ENCODE measurements around the gene VOPP1.

Gene VOPP1

GRCh38 chr7:55555160-55555559, 17.1 kb downstream of the VOPP1 start:
- Histone ChIP-seq H3K9me3 (ENCODE audit: severe bottlenecking) (no peaks in the 10 kb centered on the region), H3K27me3 (ENCODE audit: insufficient read depth, low read depth, severe bottlenecking) (no peaks in the 10 kb centered on the region), H3K27ac (no peak overlapping the region), H3K4me3 (ENCODE audit: low read depth, low read length) (no peak overlapping the region), H3K36me3 (peaks cover 8% of the 10 kb centered on the region; the same call in 1 of the 2 replicates)
- no peak for DNase-seq
- TF ChIP-seq CTCF (IDR thresholded peaks at IDR 0.05; ENCODE audit: low read depth, low read length), result no peak

GRCh38 chr7:55554038-55554437, 18.3 kb downstream of the VOPP1 start:
- Histone ChIP-seq H3K27ac (no peak overlapping the region), H3K36me3 (peaks cover 8% of the 10 kb centered on the region; the same call in 1 of the 2 replicates), H3K9me3 (ENCODE audit: severe bottlenecking) (no peaks in the 10 kb centered on the region), H3K4me3 (ENCODE audit: low read depth, low read length) (no peak overlapping the region), H3K27me3 (ENCODE audit: insufficient read depth, low read depth, severe bottlenecking) (no peaks in the 10 kb centered on the region)
- no peak for TF ChIP-seq CTCF (IDR thresholded peaks at IDR 0.05; ENCODE audit: low read depth, low read length)
- DNase-seq, result no peak

GRCh38 chr7:55553024-55553345, 19.3 kb downstream of the VOPP1 start:
- Histone ChIP-seq H3K27ac (no peak overlapping the region), H3K27me3 (ENCODE audit: insufficient read depth, low read depth, severe bottlenecking) (no peaks in the 10 kb centered on the region), H3K36me3 (peaks cover 8% of the 10 kb centered on the region; the same call in 1 of the 2 replicates), H3K9me3 (ENCODE audit: severe bottlenecking) (no peaks in the 10 kb centered on the region), H3K4me3 (ENCODE audit: low read depth, low read length) (no peak overlapping the region)
- TF ChIP-seq CTCF (IDR thresholded peaks at IDR 0.05; ENCODE audit: low read depth, low read length), result no peak
- no peak for DNase-seq

GRCh38 chr7:55552320-55553023, 19.8 kb downstream of the VOPP1 start:
- peaks cover 8% of the 10 kb centered on the region; the same call in 1 of the 2 replicates for H3K36me3 ChIP-seq
- H3K27ac ChIP-seq, result no peak overlapping the region
- no peak overlapping the region for H3K4me3 ChIP-seq (ENCODE audit: low read depth, low read length)
- TF ChIP-seq CTCF (IDR thresholded peaks at IDR 0.05; ENCODE audit: low read depth, low read length), result no peak
- no peaks in the 10 kb centered on the region for H3K27me3 ChIP-seq (ENCODE audit: insufficient read depth, low read depth, severe bottlenecking)
- no peaks in the 10 kb centered on the region for H3K9me3 ChIP-seq (ENCODE audit: severe bottlenecking)
- DNase-seq, result no peak

- Histone ChIP-seq H3K4me3 (ENCODE audit: low read depth, low read length) (no peak overlapping the region), H3K27me3 (ENCODE audit: insufficient read depth, low read depth, severe bottlenecking) (no peaks in the 10 kb centered on the region), H3K36me3 (peaks cover 7% of the 10 kb centered on the region; the same call in 1 of the 2 replicates), H3K9me3 (ENCODE audit: severe bottlenecking) (no peaks in the 10 kb centered on the region), H3K27ac (no peak overlapping the region)
- no peak for DNase-seq
- no peak for TF ChIP-seq CTCF (IDR thresholded peaks at IDR 0.05; ENCODE audit: low read depth, low read length)
Observed at GRCh38 chr7:55550841-55551537, 21.3 kb downstream of the VOPP1 start.
